Measurements from ENCODE around the gene PPP2R5C.
"Not testable (repeated sequence)": the region's sequence is repeated elsewhere in the genome, so short reads cannot be mapped to it uniquely, and the experiment has no call there.

Gene PPP2R5C

DNA sequence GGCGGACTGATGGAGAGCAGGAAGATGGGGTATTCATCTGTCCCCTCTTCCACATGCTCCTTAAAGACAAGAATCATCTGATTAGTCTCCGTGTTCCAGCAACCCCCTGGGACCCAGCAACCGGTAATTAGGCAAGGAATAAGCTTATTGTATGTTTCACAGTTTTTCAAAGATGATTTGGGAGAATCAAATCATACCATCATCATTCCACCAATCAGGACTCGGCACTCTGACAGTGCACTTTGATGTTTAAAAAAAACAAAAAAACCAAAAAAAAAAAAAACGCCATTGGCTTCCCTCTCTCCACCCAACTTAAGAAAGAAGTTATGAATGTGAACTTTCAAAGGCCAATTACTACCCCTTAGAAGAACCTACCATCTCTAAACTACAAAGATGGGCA is 201.5 kb downstream of the PPP2R5C start:
- peaks cover 30% of the 10 kb centered on the region for H3K4me1 ChIP-seq (ENCODE audit: control insufficient read depth, insufficient read depth, low read length)
- no peaks in the 10 kb centered on the region for H3K27me3 ChIP-seq (ENCODE audit: control insufficient read depth, insufficient read depth, low read length)
- H3K36me3 ChIP-seq (ENCODE audit: control insufficient read depth, insufficient read depth, low read length): no peaks in the 10 kb centered on the region
- no peak overlapping the region for H3K4me3 ChIP-seq (ENCODE audit: low read length)
- no peaks in the 10 kb centered on the region for H3K9me3 ChIP-seq (ENCODE audit: control insufficient read depth, low read length)
- H3K9ac ChIP-seq (ENCODE audit: low read length): no peak overlapping the region

- H3K36me3 ChIP-seq (ENCODE audit: control insufficient read depth, insufficient read depth, low read length): no peaks in the 10 kb centered on the region
- no peak overlapping the region for H3K9ac ChIP-seq (ENCODE audit: low read length)
- no peak overlapping the region for H3K4me3 ChIP-seq (ENCODE audit: low read length)
- no peaks in the 10 kb centered on the region for H3K27me3 ChIP-seq (ENCODE audit: control insufficient read depth, insufficient read depth, low read length)
- H3K9me3 ChIP-seq (ENCODE audit: control insufficient read depth, low read length): no peaks in the 10 kb centered on the region
- H3K4me1 ChIP-seq (ENCODE audit: control insufficient read depth, insufficient read depth, low read length): peaks cover 37% of the 10 kb centered on the region
Observed at GRCh38 chr14:101963656-101964296, 202.3 kb downstream of the PPP2R5C start.

DNA sequence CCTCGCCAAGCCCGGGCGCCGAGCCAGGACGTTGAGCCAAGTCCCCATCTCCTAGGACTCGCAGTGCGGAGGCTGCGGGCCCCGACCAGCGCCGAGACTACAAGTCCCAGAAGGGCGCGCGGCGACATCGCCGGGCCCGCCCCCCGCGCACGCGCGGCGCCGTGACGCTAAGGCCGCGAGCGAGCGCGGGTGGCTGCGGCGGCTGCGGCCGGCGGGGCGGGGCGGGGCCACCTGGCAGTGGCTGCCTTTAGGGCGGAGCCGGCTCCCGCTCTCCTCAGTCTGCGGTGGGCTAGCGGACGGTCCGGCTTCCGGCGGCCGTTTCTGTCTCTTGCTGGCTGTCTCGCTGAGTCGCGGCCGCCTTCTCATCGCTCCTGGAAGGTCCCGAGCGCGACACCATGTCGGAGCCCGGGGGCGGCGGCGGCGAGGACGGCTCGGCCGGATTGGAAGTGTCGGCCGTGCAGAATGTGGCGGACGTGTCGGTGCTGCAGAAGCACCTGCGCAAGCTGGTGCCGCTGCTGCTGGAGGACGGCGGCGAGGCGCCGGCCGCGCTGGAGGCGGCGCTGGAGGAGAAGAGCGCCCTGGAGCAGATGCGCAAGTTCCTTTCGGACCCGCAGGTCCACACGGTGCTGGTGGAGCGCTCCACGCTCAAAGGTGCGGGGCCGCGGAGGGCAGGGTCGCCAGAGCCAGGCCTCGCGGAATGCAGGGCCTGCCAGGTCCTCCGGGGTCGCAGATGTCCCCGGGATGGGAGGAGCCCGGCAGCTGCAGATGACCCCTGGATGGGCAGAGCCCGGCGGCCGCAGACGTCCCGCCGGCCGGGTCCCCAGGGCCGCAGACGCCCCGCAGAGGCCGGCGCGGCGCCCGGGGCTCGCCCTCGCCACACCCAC is 203.0 kb downstream of the PPP2R5C start, which contains the start of gene DYNC1H1:
TSS of gene DYNC1H1 (plus strand) at position 277 of the 884 bp plus-strand sequence. CDS start at position 396, 119 bp downstream.
- Histone ChIP-seq H3K36me3 (ENCODE audit: control insufficient read depth, insufficient read depth, low read length) (no peaks in the 10 kb centered on the region), H3K4me3 (ENCODE audit: low read length) (peak within 1 kb of the TSS; percentile 92), H3K9me3 (ENCODE audit: control insufficient read depth, low read length) (no peaks in the 10 kb centered on the region), H3K27me3 (ENCODE audit: control insufficient read depth, insufficient read depth, low read length) (no peaks in the 10 kb centered on the region), H3K4me1 (ENCODE audit: control insufficient read depth, insufficient read depth, low read length) (peaks cover 37% of the 10 kb centered on the region), H3K9ac (ENCODE audit: low read length) (peak within 1 kb of the TSS; percentile 93)

DNA sequence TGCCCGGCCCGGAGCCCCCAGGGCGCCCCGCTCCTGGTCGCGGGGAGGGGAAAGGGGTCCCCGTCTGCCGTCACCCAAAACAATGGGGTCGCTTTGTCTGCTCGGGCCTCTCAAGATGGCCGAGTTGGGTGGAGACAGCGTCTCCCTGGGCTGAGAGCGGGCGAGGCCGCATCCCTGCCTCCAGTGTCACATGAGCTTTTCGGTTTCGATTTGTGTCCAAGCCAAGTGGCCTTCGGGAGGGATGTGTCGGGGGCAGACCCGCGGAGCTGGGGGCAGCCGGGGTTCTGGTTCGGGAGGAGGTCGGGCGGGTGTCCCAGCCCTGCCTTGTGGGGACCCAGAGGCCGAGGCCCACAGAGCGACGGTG is 203.7 kb downstream of the PPP2R5C start:
- Histone ChIP-seq H3K4me3 (ENCODE audit: low read length) (peak overlapping the region; percentile 92), H3K27me3 (ENCODE audit: control insufficient read depth, insufficient read depth, low read length) (no peaks in the 10 kb centered on the region), H3K4me1 (ENCODE audit: control insufficient read depth, insufficient read depth, low read length) (peaks cover 37% of the 10 kb centered on the region), H3K9me3 (ENCODE audit: control insufficient read depth, low read length) (no peaks in the 10 kb centered on the region), H3K36me3 (ENCODE audit: control insufficient read depth, insufficient read depth, low read length) (no peaks in the 10 kb centered on the region), H3K9ac (ENCODE audit: low read length) (peak overlapping the region; percentile 93)

DNA sequence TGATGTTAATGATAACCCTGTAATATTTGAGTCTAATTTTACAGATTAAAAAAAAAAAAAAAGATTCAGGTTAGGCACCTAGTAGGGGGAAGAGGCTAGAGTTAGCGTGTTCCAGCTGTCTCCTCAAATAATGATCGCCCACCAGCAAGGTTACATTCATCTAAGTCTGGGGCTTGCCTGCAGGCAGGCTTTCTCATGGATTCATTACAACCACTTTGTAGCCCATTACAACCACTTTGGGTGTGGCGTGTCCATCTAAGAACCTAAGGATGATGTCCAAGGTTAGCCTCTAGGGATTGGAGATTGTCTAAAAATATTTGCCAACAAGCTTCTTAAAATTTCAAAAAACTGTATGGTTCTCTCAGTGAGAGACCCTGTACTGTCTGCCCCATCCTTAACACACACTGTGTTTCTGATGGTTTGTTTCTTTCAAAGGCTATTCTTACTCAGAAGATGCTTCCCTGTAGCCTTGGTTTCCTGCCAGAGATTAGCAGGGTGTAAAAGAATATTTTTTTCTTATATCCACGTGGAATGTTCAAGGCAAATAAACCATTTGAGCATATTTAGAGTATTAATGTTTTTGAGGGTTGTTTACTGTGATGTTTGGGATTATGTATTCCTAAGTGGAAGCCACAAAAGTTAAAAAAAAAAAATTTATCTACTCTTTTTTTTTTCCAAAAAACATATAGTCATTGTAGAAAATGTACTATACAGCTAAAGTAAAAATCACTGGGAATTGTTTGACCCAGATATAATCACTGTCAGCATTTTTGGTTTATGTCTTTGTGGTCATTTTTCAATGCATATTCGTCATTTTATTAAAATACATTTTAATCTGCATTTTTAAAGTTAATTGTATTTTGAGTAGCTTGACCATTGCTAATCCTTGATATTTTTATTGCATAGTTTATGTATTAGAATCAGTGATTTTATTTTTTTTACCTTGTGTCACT is 204.5 kb downstream of the PPP2R5C start:
- Histone ChIP-seq H3K9me3 (ENCODE audit: control insufficient read depth, low read length) (no peaks in the 10 kb centered on the region), H3K27me3 (ENCODE audit: control insufficient read depth, insufficient read depth, low read length) (no peaks in the 10 kb centered on the region), H3K4me3 (ENCODE audit: low read length) (peak overlapping the region; percentile 92), H3K9ac (ENCODE audit: low read length) (peak overlapping the region; percentile 93), H3K4me1 (ENCODE audit: control insufficient read depth, insufficient read depth, low read length) (peaks cover 38% of the 10 kb centered on the region), H3K36me3 (ENCODE audit: control insufficient read depth, insufficient read depth, low read length) (no peaks in the 10 kb centered on the region)

DNA sequence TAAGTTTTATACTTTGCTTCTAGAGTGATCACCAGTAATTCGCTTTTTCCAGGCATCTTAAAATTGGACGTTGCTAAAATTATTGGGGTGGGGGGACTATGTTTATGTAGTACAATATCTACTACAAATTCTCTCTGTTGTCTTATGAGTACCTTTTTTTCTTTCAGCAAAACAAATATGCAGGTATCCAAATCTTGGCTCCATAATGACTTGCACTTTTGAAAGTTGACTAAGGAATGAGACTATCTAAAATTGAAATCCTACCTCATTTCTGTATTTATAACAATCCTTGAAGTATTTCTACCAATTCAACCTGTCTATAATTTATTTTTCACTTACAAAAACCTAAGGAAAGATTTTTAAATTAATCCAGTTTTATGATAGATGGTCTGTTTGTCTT is 205.2 kb downstream of the PPP2R5C start:
- Histone ChIP-seq H3K9ac (ENCODE audit: low read length) (no peak overlapping the region), H3K4me3 (ENCODE audit: low read length) (no peak overlapping the region), H3K27me3 (ENCODE audit: control insufficient read depth, insufficient read depth, low read length) (no peaks in the 10 kb centered on the region), H3K36me3 (ENCODE audit: control insufficient read depth, insufficient read depth, low read length) (no peaks in the 10 kb centered on the region), H3K4me1 (ENCODE audit: control insufficient read depth, insufficient read depth, low read length) (peaks cover 40% of the 10 kb centered on the region), H3K9me3 (ENCODE audit: control insufficient read depth, low read length) (no peaks in the 10 kb centered on the region)

- Histone ChIP-seq H3K36me3 (ENCODE audit: control insufficient read depth, insufficient read depth, low read length) (no peaks in the 10 kb centered on the region), H3K4me3 (ENCODE audit: low read length) (no peak overlapping the region), H3K9ac (ENCODE audit: low read length) (no peak overlapping the region), H3K27me3 (ENCODE audit: control insufficient read depth, insufficient read depth, low read length) (no peaks in the 10 kb centered on the region), H3K4me1 (ENCODE audit: control insufficient read depth, insufficient read depth, low read length) (peaks cover 47% of the 10 kb centered on the region), H3K9me3 (ENCODE audit: control insufficient read depth, low read length) (no peaks in the 10 kb centered on the region)
Observed at GRCh38 chr14:101968186-101968585, 206.7 kb downstream of the PPP2R5C start.

GRCh38 chr14:101969481-101969880 is 208.0 kb downstream of the PPP2R5C start:
- Histone ChIP-seq H3K4me1 (ENCODE audit: control insufficient read depth, insufficient read depth, low read length) (peaks cover 46% of the 10 kb centered on the region), H3K9ac (ENCODE audit: low read length) (no peak overlapping the region), H3K9me3 (ENCODE audit: control insufficient read depth, low read length) (no peaks in the 10 kb centered on the region), H3K27me3 (ENCODE audit: control insufficient read depth, insufficient read depth, low read length) (no peaks in the 10 kb centered on the region), H3K4me3 (ENCODE audit: low read length) (no peak overlapping the region), H3K36me3 (ENCODE audit: control insufficient read depth, insufficient read depth, low read length) (no peaks in the 10 kb centered on the region)

DNA sequence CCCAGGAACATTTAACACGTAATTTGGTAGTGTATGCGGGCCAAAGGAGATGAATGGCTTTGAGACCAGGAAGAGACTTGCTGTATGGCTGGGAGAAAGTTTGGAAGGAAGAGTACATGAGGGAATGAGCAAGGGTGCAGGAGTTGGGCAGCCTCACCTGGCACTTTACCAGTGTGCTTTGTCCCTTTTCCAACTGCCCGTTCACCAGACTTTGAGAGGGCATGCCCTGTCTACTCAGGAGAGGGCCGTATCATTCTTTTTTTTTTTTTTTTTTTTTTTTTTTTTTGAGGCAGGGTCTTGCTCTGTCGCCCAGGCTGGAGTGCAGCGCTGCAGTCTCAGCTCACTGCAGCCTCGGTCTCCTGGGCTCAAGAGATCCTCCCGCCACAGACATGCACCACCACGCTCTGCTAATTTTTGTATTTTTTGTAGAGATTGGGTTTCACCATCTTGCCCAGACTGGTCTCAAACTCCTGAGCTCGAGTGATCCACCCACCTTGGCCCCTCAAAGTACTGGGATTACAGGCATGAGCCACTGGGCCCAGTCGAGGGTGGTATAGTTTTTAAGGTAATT is 209.4 kb downstream of the PPP2R5C start:
- no peaks in the 10 kb centered on the region for H3K27me3 ChIP-seq (ENCODE audit: control insufficient read depth, insufficient read depth, low read length)
- H3K36me3 ChIP-seq (ENCODE audit: control insufficient read depth, insufficient read depth, low read length): no peaks in the 10 kb centered on the region
- no peaks in the 10 kb centered on the region for H3K9me3 ChIP-seq (ENCODE audit: control insufficient read depth, low read length)
- no peak overlapping the region for H3K9ac ChIP-seq (ENCODE audit: low read length)
- no peak overlapping the region for H3K4me3 ChIP-seq (ENCODE audit: low read length)
- H3K4me1 ChIP-seq (ENCODE audit: control insufficient read depth, insufficient read depth, low read length): peaks cover 40% of the 10 kb centered on the region

DNA sequence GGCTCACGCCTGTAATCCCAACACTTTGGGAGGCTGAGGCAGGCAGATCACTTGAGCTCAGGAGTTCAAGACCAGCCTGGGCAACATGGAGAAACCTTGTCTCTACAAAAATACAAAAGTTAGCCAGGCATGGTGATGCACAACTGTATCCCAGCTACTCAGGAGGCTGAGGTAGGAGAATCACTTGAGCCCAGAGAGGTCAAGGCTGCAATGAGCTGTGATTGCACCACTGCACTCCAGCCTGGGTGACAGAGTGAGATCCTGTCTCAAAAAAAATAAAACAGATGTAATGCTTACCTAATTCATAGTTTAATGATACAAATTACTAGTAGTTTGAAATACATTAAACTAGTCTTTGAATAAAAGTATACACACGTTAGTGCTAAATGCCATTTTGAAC is 209.9 kb downstream of the PPP2R5C start:
- not testable (repeated sequence) for H3K27me3 ChIP-seq (ENCODE audit: control insufficient read depth, insufficient read depth, low read length); H3K9me3 ChIP-seq (ENCODE audit: control insufficient read depth, low read length); H3K9ac ChIP-seq (ENCODE audit: low read length); H3K4me3 ChIP-seq (ENCODE audit: low read length); H3K36me3 ChIP-seq (ENCODE audit: control insufficient read depth, insufficient read depth, low read length)
- H3K4me1 ChIP-seq (ENCODE audit: control insufficient read depth, insufficient read depth, low read length): peaks cover 40% of the 10 kb centered on the region

GRCh38 chr14:101972126-101972866 is 210.8 kb downstream of the PPP2R5C start:
- Histone ChIP-seq H3K9ac (ENCODE audit: low read length) (peak overlapping the region; percentile 40), H3K27me3 (ENCODE audit: control insufficient read depth, insufficient read depth, low read length) (no peaks in the 10 kb centered on the region), H3K9me3 (ENCODE audit: control insufficient read depth, low read length) (no peaks in the 10 kb centered on the region), H3K36me3 (ENCODE audit: control insufficient read depth, insufficient read depth, low read length) (no peaks in the 10 kb centered on the region), H3K4me1 (ENCODE audit: control insufficient read depth, insufficient read depth, low read length) (peaks cover 40% of the 10 kb centered on the region), H3K4me3 (ENCODE audit: low read length) (no peak overlapping the region)

Data from mucosa of stomach (tissue), 1 donor.